Sciatic nerve (tissue), 2 donors: ENCODE results near the gene TMEM267. TPM values are rescaled to one million over a fixed set of nuclear protein-coding genes. Genes with fewer than 3 reads are reported as not detected.
"Not testable (repeated sequence)": the region's sequence is repeated elsewhere in the genome, so short reads cannot be mapped to it uniquely, and the experiment has no call there.

Source experiments
- ATAC-seq: fragments of 200-7000 bp; cut with Tn5 transposase; one replicate; pipeline ENCODE4 v1.9.1; 2020; ENCODE audit warnings: mild to moderate bottlenecking, moderate library complexity
- DNase-seq: peaks from one replicate; pipeline ENCODE4 v3.0.0-alpha.2; 2020; ENCODE audit warnings: low spot score
- intact Hi-C: fragments of 100-400 bp; cut with DNase I; formaldehyde crosslinking; loops from one replicate; pipeline ENCODE4 v1.14.2; 2022
- total RNA-seq: library from RNA; stranded (reverse); fragmentation: NEBNext Ultra II Directional; extraction: Animal tissue kit (Norgen Biotek cat#: 25700); gene quantifications from one replicate; pipeline ENCODE4 v1.2.1, GENCODE V29; 2021
- donor health status: DM: no; HTN: no; CAD: no.
- donor health status: DM: no; HTN: no; CAD: no.

Gene TMEM267, protein sequence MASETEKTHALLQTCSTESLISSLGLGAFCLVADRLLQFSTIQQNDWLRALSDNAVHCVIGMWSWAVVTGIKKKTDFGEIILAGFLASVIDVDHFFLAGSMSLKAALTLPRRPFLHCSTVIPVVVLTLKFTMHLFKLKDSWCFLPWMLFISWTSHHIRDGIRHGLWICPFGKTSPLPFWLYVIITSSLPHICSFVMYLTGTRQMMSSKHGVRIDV
- total RNA-seq, result 12.1 TPM

DNA sequence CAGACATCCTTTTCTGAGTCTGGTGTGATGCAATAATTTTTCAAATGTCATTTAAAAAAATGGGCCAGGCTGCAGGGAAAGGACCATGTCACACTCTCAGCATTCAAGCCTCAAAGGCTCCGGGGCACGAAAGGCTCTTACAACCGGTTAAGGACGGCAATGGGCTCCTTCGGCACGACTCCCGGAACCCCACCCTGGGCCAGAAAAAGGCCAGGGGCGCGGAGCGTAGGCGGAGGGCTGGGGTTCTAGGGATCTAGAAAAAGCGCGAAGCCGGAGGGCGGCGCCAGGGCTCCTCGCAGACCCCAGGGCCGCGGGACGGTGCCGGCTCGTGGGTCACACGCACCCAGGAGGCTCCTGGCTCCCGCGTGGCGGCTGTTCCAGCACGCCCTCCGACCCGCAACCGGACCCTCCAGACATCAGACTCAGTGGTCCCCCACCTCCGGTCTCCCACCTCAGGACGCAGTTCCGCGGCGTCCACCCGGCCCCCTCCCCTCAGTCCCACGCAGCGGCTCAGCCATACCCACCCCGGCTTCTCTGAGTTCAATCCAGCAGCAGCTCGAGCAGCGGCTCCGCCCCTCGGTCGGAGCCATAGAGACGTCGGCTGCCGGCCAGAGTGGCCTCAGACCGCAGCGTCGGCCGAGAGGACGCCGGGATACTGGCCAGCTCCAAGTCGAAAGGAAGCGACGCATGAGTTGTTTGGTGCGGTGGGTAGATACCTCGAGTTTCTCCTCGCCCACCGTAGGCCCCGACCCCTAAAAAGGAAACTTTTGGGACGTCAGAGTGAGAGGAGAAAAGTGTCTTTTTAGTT lies at the start of gene TMEM267:
Gene TMEM267, minus strand, starts transcription at position 568 of the 808 bp plus-strand sequence. CDS start 29,896 bp downstream, outside the sequence.
- intact Hi-C loops, result no loop called here
- DNase-seq (peak; percentile 96), ATAC-seq (peak; percentile 99)

DNA sequence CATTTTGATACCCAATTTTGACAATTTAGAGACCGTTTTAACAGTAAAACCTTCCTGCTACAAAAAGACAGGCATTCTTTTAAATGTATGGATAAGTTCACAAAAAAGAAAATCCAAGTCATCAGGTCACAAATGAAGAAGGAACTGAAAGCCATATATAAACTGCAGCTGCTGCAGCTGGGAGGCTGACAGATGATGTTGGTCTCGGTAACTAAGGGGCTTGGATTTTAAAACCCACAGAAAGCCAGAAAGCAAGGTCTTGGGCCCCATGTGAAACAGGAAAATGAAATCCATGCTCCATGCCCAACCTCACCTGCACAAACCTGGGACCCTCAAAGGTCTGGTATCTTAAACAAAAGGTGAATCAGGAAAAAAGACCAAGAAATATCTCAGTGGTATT lies 47.0 kb upstream of the TMEM267 start:
- intact Hi-C loops, result no loop called here
- no peak for ATAC-seq
- no peak for DNase-seq

DNA sequence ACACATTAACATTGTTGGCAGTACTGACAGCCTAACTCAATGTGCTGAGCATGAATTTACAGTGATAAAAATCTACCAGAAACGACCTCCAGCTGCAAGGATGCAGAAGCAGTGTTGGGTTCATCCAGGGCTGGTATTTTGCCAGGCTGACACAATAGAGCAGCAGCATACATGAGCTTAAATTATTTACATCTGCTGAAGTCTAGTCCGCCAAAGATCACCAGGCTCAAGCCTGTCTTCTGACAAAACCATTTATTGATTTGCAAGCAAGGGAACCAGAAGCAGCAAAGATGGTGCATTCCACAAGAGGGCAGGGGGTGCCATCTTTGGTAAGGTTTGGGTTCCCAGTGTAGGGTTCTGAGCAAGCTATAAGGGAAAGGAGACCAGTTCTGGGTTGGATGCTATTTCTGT lies 40.0 kb upstream of the TMEM267 start:
- DNase-seq (no peak), ATAC-seq (no peak)
- intact Hi-C loops, result no loop called here

DNA sequence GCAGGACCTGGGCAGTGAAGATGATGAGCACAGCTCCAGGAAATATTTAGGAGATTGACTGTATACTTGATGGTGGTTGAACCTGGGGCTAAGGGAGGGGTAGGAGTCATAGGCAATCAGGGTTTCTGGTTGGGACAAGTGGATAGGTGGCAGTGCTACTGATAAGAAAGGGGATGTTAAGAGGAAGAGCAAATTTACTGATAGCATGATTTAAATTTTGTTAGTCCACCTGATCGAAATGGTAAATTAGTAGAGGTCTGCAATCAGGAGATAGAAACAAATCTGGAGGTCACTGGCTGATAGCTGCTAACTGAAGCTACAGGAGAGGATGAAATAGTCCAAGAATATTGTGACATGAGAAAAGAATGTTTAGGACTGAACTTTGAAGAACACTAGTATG lies 37.0 kb upstream of the TMEM267 start:
- intact Hi-C loops, result no loop called here
- DNase-seq (no peak), ATAC-seq (no peak)

DNA sequence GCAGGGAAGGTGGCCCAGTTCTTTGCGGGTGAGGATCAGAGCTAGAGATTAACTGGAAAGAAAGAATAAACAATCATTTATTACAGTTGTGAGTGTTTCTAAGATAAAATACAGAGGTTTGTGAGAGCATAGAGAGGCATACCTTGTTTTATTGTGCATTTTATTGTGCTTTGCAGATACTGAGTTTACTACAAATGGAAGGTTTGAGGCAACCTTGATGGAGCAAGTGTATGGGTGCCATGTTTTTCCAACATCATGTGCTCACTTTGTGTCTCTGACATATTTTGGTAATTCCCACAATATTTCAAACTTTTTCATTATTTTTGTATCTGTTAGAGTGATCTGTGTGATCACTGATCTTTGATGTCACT lies 32.0 kb upstream of the TMEM267 start:
- DNase-seq (no peak), ATAC-seq (no peak)
- intact Hi-C loops, result no loop called here

DNA sequence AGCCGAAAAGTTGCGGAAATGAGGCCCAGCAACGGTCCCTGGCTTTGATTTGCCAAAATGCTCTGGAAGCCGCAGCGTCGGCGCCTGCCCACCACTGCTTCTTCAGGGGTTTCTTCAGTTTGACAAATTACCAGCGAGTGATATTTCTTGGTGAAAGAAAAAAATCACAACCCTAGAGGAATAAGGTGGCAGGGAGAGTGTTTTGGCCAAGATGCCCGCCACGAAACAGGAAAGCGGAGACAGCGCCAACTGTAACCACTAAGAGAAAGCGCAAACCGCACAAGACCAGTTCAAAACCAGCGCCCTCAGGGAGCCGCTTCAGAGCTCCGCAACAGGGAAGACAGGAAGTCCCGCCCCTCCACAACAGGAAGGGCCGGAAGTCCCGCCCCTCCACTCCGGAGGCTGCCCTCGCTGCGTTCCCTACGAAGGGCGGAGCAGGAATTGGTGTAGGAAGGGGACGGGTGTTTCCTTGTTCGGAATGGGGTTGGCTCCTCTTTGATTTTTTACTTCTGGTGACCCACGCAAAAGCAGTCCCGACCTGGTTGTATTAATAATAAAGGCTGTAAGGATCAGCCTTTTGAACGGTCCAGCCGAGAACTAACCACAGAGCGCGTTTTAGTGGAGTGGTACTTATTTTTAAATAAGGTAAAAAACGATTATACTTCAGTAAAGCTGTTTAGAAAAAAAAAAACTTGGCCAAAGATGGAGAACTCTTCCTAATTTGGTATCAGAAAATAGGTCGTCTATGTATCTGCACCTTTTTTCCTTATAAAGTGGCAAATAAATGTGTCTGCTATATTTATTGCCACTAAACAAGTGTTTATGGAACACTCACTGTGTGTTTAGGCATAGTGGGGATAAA lies 31.4 kb upstream of the TMEM267 start, which contains the start of gene C5orf34:
Gene C5orf34, minus strand, starts transcription at position 333 of the 862 bp plus-strand sequence. CDS start 5,809 bp downstream, outside the sequence.
- intact Hi-C loops, result no loop called here
- ATAC-seq (peak; percentile 100), DNase-seq (peak; percentile 98)

DNA sequence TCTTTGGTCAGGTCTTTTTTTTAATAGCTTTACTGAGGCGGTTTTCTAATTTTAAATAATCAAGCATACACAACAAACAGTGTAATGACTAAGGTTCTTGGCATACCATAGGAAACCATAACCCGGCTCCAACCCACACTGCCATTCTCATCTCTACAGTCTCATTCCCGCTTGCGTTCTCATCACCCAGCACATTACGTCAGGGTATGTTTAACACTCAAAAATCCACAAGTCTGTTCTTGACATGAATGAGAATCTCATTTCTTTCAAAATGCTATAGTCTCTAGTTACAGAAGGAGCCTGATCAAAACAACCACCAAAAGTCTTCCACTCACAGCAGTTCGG lies 30.8 kb upstream of the TMEM267 start:
- intact Hi-C loops, result no loop called here
- peak; percentile 12 for ATAC-seq
- DNase-seq, result no peak

DNA sequence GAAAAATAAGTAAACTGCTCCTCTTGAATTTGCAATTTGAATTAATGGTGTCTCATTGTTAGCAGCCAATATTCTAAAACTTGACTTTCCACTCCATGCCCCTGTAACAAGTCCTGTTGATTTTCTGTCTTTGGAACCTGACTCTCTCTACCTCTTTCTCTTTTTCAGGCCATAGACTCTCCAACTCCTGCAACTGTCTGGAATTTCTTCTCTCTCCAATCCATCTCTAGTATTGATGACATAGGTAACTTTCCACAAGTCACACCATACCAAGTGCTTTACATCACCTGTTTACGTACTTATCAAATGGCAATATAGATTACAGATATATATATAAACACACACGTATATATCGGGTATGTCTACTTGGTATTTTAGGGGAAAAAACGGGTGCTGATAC lies 30.4 kb upstream of the TMEM267 start:
- intact Hi-C loops, result no loop called here
- ATAC-seq (no peak), DNase-seq (no peak)

DNA sequence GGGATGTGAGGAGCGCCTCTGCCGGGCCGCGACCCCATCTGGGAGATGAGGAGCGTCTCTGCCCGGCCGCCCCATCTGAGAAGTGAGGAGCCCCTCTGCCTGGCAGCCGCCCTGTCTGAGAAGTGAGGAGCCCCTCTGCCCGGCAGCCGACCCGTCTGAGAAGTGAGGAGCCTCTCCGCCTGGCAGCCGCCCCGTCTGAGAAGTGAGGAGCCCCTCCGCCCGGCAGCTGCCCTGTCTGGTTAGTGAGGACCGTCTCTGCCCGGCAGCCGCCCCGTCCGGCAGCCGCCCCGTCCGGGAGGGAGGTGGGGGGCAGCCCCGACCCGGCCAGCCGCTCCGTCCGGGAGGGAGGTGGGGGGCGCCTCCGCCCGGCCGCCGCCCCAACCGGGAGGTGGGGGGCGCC lies 27.4 kb upstream of the TMEM267 start:
- DNase-seq, intact Hi-C loops, ATAC-seq: not testable (repeated sequence)

DNA sequence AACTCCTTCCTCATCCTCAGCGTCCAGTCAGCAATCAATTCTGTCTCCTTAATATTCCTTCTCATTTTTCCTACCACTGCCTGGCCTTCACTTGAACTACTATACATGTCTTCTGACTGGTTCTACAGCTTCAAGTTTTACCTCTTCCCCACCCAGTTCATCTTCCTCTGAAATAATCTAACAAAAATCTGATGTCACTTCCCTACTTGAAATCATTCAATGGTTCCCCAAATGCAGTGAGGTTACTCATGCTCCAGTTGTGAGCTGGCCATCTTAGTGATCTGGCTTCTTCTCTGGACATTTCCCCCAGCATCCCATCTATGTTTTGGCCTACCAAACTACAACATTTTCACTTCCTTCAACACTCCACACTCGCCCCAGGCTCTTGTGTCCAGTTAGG lies 14.9 kb upstream of the TMEM267 start:
- ATAC-seq (no peak), DNase-seq (no peak)

DNA sequence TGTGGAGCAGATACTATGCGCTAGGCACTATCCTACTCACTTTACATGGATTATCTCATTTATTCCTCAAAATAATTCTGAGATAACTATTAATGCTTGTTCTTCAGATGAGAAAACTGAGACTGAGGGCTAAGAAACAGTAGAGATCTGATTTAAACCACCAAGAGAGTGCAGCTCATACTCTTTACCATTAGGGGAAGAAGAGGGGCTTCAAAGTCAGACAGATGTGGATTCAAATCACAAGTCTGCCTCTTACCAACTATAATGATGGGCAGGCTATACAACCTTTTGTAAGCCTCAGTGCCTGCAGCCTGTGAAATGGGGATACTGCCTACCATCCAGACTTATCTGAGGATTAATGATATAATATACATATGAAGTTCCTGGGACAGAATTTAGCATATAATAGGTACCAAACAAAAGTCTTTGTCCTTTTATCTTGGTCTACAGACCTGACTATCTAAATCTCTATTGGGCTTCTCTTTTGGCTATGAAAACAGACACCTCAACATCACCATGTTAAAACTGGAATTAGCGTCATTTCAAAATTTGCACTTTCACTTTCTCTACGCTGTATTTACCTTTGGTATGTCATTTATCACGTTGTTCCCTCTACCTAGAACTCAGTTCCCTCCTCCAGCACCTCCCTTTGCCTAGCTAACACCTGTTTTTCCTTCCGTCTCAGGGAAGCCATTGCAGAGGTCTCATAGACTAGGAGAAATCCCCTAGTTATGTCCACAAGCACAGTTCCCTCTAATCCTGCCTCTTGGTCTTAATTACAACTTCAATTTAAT lies 13.8 kb upstream of the TMEM267 start:
- intact Hi-C loops, result no loop called here
- no peak for ATAC-seq
- DNase-seq, result no peak

More for the DNA sequence above, 14.9 kb upstream of the TMEM267 start:
- intact Hi-C loops, result no loop called here

DNA sequence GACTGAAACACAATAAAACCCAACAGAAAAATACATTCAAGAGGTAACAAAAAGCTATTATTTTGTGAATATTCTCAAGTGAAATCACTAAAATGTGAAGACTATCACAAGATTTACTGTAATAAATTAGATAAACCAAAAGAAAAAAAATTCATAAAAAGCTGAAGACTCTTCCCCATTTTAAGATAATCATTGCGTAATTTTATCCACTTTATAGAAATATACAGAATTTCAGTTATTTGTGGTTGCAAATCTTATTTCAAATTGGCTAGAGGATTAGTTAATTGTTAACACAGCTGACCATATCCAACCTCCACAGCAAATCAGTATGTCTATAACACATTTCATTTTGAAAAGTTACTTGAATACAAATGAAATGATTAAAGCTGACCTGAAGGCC lies 7.7 kb upstream of the TMEM267 start:
- ATAC-seq (no peak), DNase-seq (no peak)
- intact Hi-C loops, result no loop called here

DNA sequence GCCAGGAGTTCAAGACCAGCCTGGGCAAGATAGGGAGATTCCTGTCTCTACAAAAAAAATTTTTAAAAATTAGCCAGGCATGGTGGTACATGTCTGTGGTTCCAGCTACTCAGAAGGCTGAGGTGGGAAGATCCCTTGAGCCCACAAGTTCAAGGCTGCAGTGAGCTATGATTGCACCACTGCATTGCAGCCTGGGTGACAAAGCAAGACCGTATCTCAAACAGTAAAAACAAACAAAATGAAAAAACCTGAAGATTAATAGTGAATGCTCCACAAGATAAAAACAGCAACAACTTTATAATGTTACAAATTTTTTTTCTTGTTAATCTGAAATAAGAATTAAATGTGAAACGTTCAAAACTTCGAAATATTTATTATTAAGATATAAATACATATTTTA lies 2.7 kb upstream of the TMEM267 start:
- no peak for ATAC-seq
- DNase-seq, result no peak
- intact Hi-C loops, result no loop called here

DNA sequence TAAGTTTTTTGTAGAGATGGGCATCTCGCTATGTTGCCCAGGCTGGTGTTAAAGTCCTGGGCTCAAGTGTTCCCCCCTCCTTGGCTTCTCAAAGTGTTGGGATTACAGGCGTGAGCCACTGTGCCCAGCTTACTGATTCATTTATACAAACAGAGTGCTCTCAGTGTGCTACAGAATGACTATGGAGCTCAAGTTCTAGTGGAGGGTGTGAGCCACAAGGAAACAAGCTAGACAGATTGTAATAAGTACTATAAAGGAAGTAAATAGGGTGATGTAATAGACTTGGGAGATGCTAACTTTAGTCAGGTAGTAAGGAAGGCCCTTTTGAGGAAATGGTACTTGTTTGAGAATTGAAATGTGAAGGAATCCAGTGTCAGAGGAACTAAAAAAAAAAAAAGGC lies 1.7 kb upstream of the TMEM267 start:
- ATAC-seq, result no peak

DNA sequence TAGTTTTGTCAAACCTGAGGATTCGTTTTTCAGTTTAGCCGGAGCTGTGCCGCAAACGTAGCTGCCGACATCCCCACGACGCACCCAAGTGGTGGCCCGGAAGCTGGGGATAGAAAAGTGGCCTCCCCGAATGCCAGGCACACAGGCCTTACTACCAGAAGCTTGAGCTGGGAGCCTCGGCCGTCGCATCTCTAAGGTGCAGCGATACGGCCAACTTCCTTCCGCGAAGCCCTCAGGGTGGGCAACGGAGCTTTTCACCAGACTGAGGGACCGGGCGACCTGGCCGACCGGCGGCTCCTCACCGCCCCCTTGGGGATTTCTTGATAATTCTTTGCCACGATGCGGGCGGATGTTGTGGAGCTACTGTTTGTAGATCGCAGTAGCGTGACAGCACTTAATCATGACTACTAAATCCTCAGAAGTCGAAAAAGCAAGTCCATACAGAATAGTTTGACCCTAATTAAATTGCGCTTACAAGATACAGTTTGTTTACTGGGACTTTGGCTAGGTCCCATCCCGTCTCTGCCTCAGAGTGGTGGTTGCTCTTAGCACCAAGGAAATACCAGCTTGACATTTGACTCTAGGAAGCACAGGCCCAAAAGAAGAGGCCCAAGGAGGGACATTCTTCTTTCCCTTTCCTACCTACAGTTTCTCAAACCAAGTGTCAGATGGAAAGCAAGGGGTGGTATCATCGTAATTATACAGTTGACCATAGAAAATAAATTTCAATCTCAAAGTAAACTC lies 613 bp upstream of the TMEM267 start:
- ATAC-seq (peak; percentile 88), DNase-seq (peak; percentile 85)
- intact Hi-C loops, result no loop called here

More for the DNA sequence above, 1.7 kb upstream of the TMEM267 start:
- intact Hi-C loops, result no loop called here
- no peak for DNase-seq

DNA sequence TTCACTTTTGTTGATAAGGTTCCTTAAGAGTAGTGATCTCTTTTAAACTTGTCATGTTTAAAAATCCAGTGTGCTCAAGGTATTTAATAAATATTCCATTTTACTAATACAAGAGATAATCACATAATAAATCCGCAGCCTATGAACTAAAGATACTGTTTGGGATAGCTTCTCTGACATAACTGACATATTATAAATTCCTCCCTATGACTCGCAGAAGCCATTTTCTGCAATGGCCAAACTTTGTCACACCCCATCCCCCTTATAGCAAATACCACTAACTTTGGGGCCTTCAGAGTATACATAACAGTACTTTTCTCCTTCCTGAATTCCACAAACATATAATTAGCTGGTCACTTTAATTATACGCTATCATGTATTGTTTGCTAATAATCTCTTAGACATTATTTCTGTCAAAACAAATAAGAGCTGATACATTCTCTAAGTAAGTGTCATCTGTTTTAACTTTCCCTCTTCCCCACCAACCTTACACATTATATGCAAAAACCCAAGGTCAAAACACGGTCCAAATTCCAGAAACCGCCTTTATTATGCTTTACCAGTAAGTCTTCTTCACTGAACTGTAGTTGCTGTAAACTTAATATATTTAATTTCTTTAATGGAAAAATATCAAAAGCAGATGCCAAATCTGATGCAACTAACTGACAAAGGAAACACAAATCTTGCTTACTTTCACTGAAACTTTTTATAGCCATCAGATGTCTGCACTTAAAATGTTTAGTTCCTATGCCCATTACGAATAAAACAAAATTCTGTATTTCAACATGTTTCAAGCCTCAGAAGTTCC lies 971 bp downstream of the TMEM267 start:
- intact Hi-C loops, result no loop called here
- DNase-seq (no peak), ATAC-seq (no peak)

DNA sequence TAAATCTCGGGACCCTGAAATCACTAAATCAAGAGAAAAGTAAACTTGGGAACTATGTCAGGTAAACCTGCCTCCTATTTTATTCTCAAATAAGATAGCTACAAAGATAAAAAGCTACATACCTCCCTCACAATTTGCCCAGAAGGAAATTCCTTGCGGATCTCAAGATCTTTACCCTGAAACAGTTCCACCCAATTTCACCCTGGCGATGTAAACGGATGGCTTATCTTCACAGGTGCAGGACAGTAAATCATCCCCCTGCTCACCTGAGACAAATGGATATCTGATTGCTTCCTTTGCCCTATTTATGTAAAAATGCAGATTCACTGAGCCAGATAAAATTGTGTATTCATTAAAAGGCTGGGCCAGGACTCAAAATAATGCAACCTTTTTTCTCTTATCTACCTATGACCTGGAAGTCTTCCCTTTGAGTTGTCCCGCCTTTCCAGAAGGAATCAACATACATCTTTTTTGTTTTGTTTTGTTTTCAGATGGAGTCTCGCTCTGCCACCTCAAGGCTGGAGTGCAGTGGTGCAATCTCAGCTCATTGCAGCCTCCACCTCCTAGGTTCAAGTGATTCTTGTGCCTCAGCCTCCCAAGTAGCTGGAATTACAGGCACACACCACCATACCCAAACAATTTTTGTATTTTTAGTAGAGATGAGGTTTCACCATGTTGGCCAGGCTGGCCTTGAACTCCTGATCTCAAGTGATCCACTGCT lies 13.8 kb downstream of the TMEM267 start:
- intact Hi-C loops, result no loop called here
- no peak for DNase-seq
- no peak for ATAC-seq
